Measurements from ENCODE around the gene PTPRN2.
"Not testable (repeated sequence)": the region's sequence is repeated elsewhere in the genome, so short reads cannot be mapped to it uniquely, and the experiment has no call there.

PTPRN2 gene

DNA sequence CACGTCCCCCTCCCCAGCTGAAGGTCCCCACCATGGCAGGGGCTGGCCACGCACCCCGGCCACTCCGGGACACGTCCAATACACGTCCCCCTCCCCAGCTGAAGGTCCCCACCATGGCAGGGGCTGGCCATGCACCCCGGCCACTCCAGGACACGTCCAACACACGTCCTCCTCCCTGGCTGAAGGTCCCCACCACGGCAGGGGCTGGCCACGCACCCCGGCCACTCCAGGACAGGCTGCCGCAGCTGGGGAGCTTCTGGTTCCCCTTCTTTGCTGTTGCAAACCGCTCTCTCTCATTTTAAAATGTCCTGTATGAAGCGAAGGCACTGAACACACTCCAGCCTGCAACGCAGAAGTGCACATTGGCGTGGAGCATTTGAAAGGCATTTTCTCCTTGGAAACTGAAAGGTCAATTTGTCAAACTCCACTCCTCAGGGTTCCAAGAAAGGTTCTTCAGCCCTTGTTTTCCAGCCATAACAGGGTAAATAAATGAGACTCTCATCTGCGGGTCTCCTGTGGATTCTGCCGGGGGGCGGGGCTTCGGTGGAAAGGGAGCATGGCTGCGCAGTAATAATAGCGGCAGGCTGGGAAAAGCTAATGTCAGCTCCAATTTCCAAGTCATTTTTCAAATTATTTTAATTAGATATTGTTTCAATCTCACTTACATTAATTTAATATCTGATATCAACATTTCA is 670.5 kb downstream of the PTPRN2 start:
- DNase-seq (ENCODE audit: low read depth), result no peak
- TF ChIP-seq, protein P1, sequence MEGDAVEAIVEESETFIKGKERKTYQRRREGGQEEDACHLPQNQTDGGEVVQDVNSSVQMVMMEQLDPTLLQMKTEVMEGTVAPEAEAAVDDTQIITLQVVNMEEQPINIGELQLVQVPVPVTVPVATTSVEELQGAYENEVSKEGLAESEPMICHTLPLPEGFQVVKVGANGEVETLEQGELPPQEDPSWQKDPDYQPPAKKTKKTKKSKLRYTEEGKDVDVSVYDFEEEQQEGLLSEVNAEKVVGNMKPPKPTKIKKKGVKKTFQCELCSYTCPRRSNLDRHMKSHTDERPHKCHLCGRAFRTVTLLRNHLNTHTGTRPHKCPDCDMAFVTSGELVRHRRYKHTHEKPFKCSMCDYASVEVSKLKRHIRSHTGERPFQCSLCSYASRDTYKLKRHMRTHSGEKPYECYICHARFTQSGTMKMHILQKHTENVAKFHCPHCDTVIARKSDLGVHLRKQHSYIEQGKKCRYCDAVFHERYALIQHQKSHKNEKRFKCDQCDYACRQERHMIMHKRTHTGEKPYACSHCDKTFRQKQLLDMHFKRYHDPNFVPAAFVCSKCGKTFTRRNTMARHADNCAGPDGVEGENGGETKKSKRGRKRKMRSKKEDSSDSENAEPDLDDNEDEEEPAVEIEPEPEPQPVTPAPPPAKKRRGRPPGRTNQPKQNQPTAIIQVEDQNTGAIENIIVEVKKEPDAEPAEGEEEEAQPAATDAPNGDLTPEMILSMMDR (IDR thresholded peaks at IDR 0.05; ENCODE audit: low read depth, low read length, missing control alignments), result no peak
- no peak overlapping the region for H3K4me3 ChIP-seq (ENCODE audit: low read depth, low read length)
- in situ Hi-C loops (cut with HindIII; ENCODE audit: low sequenced_read_pairs), result no loop called here

DNA sequence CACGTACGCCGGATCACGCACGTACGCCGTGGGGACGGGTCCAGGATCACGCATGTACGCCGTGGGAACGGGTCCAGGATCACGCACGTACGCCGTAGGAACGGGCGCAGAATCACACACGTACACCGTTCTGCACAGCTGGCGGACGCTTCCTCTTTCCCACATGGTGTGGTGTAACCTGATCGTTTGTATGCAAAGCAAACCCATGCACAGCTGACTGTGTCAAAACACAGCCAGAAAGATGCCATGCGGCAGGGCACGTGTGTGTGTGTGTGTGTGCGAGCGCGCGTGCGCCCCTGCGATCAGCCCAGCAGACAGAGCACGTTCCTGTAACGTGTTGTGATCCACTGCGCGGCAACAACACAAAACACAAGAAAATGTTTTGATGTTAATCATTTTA is 677.2 kb downstream of the PTPRN2 start:
- TF ChIP-seq, protein P1 (IDR thresholded peaks at IDR 0.05; ENCODE audit: low read depth, low read length, missing control alignments), result no peak
- no peak overlapping the region for H3K4me3 ChIP-seq (ENCODE audit: low read depth, low read length)
- in situ Hi-C loops (cut with HindIII; ENCODE audit: low sequenced_read_pairs), result no loop called here
- DNase-seq (ENCODE audit: low read depth), result no peak

DNA sequence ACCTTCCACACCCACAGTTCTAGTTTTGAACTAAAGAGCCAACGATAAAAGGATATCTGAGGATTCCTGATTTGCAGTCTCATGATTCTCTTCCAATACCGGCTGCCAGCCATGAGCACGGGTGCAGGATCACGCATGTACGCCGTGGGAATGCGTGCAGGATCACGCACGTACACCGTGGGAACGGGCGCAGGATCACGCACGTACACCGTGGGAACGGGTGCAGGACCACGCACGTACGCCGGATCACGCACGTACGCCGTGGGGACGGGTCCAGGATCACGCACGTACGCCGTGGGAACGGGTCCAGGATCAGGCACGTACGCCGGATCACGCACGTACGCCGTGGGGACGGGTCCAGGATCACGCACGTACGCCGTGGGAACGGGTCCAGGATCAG is 677.6 kb downstream of the PTPRN2 start:
- DNase-seq (ENCODE audit: low read depth); H3K4me3 ChIP-seq (ENCODE audit: low read depth, low read length); in situ Hi-C loops (cut with HindIII; ENCODE audit: low sequenced_read_pairs): not testable (repeated sequence)

DNA sequence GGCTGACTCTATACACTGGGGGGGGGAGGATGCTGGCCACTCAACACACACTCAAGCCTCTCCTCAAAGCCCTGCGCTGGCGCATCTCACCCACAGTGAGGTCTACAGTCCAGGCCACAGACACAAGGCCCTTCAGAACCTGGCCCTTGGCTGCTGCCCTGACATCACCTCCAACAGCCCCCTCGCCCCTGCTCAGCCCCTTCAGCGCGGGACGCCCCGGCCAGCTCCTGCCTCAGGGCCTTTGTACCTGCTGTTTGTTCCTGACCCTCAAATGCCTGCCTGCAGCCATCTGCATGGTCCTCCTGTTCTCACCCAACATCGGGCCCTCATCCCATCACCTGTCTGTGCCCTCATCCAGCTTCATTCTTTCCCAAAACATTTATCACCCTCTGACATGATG is 678.3 kb downstream of the PTPRN2 start:
- in situ Hi-C loops (cut with HindIII; ENCODE audit: low sequenced_read_pairs), result no loop called here
- no peak overlapping the region for H3K4me3 ChIP-seq (ENCODE audit: low read depth, low read length)
- TF ChIP-seq, protein P1 (IDR thresholded peaks at IDR 0.05; ENCODE audit: low read depth, low read length, missing control alignments), result no peak
- no peak for DNase-seq (ENCODE audit: low read depth)

DNA sequence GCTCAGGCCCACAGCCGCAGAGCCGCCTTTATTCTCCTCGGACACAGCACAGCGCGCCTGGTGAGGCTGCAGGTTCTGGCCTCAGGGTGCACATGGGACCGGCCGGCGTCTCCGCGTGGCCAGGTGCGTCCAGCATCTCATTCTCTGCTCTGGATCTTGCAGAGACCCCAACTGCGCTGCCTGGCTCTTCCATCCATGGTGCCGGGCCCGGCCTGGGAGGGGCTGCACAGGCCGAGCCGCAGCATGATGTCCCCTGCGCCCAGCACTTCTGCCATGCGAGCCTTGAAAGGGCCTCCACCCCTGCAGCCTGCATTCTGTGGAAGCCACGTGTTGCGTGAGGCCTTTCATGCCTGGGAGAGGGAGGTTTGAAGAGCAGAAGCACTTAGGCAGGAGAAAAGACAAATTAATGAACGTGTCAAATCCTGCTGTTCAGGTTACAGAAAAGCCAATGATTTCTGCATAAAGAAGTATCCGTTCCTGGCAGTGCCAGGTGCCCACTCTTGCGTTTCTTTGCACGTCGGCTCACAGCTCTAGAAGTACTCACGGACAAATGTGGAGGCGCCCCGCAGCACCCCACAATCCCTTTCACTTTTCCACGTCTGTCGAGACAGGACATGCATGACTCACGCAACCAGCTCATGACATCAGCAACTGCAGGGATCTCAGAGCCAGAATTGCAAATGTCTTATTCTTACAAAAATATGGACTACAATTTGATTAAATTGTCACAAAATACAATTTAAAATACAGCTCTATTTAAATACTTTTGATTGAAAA is 679.4 kb downstream of the PTPRN2 start:
- in situ Hi-C loops (cut with HindIII; ENCODE audit: low sequenced_read_pairs), result no loop called here
- no peak for DNase-seq (ENCODE audit: low read depth)
- H3K4me3 ChIP-seq (ENCODE audit: low read depth, low read length), result no peak overlapping the region
- TF ChIP-seq, protein P1 (IDR thresholded peaks at IDR 0.05; ENCODE audit: low read depth, low read length, missing control alignments), result no peak

DNA sequence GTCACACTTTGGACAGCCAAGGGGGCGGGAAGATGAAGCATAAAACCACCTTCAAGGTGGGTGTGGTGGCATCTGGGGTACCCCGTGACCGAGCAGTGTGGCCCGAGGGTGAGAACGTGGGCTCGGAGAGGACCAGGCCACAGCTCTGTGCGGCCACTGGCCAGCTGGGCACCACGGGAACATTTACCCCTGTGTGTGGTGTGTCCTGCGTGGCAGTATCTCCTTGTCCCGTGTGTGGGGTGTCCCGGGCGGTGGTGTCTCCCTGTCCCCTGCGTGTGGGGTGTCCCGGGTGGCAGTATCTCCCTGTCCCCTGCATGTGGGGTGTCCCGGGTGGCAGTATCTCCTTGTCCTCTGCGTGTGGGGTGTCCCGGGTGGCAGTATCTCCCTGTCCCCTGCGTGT is 680.5 kb downstream of the PTPRN2 start:
- TF ChIP-seq, protein P1 (IDR thresholded peaks at IDR 0.05; ENCODE audit: low read depth, low read length, missing control alignments), result no peak
- no peak for DNase-seq (ENCODE audit: low read depth)
- H3K4me3 ChIP-seq (ENCODE audit: low read depth, low read length), result no peak overlapping the region
- in situ Hi-C loops (cut with HindIII; ENCODE audit: low sequenced_read_pairs), result no loop called here

DNA sequence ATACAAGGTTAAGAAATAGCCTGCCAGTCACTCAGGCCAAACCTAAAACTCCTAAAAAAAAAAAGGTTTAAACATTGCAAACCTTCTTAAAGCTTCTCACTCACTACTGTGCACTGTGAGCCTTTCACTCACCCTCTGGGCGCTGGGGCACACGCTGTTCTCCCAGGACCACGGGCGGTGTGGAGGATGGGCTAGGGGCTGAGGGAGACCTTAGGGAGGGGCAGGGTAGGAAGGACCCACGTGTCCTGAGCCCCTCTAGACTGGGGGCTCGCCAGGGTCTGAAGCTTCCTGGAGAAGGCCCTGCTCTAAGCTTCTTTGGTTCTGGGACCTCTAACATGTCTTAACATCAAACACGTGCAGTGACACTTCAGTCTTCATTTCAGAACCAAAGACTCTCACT is 681.0 kb downstream of the PTPRN2 start:
- DNase-seq (ENCODE audit: low read depth), result no peak
- in situ Hi-C loops (cut with HindIII; ENCODE audit: low sequenced_read_pairs), result no loop called here
- TF ChIP-seq, protein P1 (IDR thresholded peaks at IDR 0.05; ENCODE audit: low read depth, low read length, missing control alignments), result no peak
- H3K4me3 ChIP-seq (ENCODE audit: low read depth, low read length), result no peak overlapping the region

Data from astrocyte of the cerebellum (primary cell).